ENCODE results near the gene ULBP3.

DNA sequence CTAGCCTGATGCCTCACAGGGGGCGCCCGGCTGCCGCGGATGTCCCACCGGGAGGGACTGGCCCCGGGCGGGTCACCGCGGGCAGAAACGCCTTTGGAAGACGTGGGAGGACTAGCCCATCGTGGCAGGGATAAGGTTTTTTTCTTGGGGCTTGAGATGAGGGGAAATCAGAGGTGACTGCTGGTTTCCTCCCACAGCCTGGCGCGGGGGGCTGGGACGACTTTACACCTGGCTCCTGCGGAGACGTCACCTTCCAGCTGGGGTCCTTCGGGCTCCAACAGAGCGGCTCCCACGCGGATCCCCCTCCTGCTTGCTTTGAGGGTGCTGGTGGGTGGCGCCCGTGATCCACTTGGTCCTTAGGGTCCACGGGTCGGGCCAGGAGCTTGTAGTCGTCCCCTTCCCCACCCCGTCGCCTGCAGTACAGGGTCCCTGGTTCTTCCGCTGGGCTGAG is 11.4 kb downstream of the ULBP3 start:
- TF ChIP-seq FOXM1 (IDR thresholded peaks at IDR 0.05; ENCODE audit: borderline replicate concordance) (no peak), FOXA1 (IDR thresholded peaks at IDR 0.05) (no peak), LEF1 (IDR thresholded peaks at IDR 0.05; ENCODE audit: borderline replicate concordance) (no peak), FOXK2 (IDR thresholded peaks at IDR 0.05) (no peak), SP1 (IDR thresholded peaks at IDR 0.05) (no peak), BHLHE40 (IDR thresholded peaks at IDR 0.05; ENCODE audit: borderline replicate concordance) (no peak), HDGF (IDR thresholded peaks at IDR 0.05; ENCODE audit: borderline replicate concordance) (no peak), ELF4 (IDR thresholded peaks at IDR 0.05) (no peak), TARDBP (IDR thresholded peaks at IDR 0.05) (no peak), ZNF384 (IDR thresholded peaks at IDR 0.05) (no peak), NFRKB (IDR thresholded peaks at IDR 0.05) (no peak), SUZ12 (IDR thresholded peaks at IDR 0.05) (no peak), CTBP1 (IDR thresholded peaks at IDR 0.05; ENCODE audit: borderline replicate concordance) (no peak)

Data from HEK293T (cell line).